Glomerular visceral epithelial cell (primary cell): ENCODE measurements around the gene KANK4.
"Not testable (repeated sequence)": the region's sequence is repeated elsewhere in the genome, so short reads cannot be mapped to it uniquely, and the experiment has no call there.

Source experiments
- DNase-seq: peaks from one replicate; pipeline ENCODE4 v3.0.0-alpha.2; 2016; ENCODE audit errors: extremely low spot score

KANK4 gene

DNA sequence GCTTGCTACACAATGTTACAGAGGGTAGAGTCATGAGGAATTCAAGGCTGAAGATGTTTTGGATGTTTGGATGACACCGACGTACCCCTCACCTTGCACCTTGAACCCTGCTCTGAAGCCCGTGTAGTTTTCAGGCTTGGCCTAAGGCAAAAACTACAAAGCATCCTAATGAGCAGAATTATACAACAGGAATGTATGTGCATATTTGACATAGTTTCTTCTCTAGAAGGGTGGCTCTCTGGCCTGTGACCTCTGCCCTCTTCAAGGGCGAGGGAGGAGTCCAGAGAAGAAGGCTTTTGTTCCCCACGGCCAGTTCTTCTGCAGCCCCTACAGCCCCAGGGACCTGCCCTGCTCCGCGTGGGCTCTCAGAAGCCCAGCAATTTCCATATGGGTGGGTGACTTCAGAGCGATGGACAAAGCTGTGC, 81.3 kb downstream of the KANK4 start:
- DNase-seq, result no peak

DNA sequence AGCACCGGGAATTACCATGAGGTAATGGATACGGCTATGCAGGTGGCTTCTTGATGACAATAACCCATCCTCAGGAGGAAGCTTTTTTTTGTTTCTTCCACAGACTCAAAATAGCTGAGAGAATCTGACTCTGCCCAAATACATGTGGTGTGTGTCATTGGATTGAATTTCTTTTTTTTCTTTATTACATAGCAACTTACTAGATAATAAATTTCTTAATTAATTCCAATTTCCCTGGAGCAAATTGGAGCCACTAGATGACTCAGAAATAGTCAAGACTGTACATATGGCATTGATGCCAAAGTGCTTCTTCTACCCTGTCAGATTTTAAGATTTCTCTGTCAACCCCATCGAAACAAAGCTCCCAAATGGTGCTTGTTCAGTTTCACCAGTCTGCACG, 81.9 kb downstream of the KANK4 start:
- DNase-seq, result no peak

DNA sequence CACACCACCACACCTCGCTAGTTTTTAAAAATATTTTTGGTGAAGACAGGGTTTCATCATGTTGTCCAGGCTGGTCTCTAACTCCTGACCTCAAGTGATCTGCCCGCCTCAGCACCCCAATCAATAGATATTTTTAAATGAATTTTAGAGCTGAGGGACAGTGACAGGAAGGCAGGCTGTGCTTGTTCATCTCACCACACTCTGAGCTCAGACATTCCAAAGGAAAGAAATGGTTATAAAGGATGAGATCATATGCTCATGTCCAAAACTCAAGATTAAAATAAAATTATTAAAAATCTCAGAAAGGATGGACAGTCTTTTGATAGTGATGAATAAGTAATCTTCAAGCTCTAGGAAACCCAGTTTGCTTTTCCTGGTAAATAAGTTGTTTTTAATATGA, 83.7 kb downstream of the KANK4 start:
- DNase-seq, result no peak

DNA sequence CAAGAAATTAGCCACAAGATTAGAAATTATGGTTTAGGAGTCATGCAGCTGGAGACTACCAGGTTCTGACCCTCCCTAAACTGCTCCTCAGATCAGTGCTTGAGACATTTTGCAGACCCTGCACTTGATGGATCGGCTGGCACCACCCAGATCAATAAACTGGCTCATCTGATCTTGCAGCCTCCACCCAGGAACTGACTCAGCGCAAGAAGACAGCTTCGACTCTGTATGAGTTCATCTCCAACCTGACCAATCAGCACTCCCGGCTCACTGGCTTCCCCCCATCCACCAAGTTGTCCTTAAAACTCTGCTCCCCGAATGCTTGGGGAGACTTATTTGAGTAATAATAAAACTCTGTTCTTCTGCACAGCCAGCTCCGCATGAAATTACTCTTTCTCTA, 84.5 kb downstream of the KANK4 start:
- DNase-seq, result no peak

DNA sequence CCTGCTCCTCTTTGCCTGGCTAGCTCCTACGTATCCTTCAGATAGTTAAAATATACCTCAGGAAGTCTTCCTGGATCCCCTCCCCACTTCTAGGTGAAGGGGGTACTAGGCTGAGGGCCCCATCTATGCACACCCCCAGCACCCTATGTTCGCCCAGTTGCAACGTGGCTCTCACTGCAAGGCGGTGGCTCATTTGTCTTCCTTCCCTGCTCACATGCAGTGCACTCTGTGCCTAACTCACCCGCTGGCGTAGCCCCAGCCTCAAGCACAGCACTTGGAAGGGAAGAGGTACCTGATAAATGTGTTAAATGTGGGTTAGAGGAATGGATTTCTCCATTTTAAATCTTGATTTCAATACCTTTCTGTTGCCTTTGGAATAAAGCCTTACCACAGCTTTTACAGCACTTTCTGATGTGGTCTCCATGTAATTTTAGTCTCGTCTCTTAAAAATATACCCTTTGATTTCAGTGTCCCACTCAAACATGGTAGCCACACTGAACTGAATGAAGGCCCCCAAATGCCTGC, 85.2 kb downstream of the KANK4 start:
- no peak for DNase-seq

DNA sequence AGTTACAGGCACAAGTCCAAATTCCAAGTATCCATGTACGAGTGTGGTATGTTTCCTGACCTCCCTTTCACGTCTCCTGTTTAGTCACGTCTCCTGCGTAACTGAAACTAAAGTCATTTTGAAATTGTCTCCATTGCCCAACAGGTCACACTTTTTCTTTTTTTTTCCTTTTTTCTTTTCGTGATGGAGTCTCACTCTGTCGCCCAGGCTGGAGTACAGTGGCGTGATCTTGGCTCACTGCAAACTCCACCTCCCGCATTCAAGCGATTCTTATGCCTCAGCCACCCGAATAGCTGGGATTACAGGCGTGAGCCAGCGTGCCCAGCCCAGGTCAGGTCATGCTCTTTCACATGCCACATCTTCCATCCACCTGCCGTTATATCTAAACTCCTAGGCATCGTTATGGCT, 86.4 kb downstream of the KANK4 start:
- no peak for DNase-seq

DNA sequence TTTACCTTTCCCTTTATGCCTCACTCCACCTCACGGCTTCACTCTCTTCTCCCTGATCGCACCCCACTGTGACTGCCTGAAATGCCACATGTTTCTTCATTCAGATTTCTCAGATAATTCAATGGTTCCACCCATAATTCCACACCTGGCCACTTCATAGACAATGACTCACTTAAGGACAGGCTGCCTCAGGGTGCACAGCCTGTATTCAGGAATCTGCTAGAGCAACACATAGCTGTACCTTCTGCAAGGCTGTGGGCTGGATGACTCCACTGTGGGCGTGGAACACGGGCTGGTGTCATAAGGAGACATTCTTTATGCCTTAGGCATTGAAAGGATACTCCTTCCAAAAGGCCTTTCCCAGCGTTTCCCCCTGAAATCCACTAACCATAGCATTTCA, 88.5 kb downstream of the KANK4 start:
- peak; percentile 63 for DNase-seq

DNA sequence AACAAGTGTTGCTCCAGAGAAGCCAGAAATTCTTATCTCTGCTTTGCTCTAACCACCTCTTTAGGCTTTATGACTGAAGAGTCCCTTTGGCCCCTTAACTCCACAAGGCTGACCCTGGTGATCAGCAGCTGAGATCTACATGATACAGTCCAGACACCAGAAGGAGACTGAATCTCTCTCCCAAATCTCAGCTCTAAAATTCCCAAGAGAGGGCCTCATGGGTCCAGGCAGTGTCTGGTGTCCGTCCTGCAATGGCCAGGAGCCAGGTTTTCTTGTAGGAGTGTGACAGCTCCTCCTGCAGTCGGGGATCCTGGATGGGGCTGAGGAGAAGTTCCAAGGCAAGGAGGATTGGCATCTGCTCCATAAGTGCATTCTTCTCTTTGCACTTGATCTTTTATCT, 89.3 kb downstream of the KANK4 start:
- DNase-seq, result no peak

DNA sequence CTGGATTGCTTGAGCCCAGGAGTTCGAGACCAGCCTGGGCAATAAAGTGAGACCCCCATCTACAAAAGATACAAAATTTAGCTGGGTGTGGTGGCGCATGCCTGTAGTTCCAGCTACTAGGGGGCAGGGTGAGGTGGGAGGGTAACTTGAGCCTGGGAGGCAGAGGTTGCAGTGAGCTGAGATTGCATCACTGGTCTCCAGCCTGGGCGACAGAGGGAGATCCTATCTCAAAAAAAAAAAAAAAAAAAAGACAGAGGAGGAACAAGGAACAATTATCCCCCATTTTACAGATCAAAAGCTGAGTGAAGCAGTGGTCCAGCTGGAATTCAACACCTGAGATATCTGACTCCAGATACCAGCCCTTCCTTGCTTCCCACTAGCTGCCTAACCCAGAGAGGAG, 89.8 kb downstream of the KANK4 start:
- no peak for DNase-seq

DNA sequence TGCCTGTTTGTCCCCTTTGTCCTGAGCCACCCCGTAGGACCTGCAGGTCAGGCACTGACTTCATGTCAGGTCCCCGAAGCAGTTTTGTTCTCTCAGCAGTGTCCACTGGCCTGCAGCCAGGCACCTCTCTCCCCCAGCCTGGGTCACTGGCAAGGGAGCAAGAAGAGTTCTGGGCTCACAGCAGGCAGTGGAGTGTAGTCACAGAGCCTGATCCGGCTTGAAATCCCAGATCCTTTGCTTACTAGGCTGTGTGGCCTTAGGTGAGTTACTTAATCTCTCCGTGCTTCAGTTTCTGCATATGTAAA, 90.4 kb downstream of the KANK4 start:
- no peak for DNase-seq

DNA sequence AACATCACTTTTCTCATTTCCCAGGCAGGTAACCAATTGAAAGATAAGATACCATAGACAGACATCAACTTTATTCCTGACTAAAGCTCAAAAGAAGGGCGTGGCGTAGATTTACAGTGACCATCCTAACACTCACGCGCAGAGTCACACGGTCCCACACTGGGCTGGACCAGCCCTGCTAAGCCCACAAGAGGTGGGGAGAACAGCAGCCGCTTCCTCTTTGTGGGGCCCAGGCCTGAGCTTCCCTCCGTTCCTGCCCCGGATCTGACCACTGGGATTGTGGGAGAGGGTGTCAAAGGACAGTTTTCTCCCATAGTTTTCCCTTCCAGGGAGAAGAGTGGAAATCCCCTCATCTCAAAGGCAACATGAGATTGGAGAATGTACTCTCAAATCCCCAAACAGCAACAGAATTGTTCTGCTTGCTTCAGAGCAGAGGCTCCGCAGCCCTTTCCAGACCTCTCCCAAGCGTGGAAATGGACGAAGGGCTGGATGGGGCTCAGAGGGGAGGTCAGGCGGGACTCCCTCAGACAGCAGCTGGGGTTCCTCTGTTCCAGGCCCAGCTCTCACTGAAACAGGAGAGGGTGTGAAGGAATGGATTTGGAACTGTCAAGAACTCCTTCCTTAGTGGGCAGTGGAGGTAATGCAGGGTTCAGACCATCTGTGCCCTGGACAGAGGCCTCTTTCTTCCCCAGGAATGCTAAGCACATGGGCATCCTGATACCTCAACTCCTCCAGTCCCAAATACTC, 90.9 kb downstream of the KANK4 start:
- no peak for DNase-seq

DNA sequence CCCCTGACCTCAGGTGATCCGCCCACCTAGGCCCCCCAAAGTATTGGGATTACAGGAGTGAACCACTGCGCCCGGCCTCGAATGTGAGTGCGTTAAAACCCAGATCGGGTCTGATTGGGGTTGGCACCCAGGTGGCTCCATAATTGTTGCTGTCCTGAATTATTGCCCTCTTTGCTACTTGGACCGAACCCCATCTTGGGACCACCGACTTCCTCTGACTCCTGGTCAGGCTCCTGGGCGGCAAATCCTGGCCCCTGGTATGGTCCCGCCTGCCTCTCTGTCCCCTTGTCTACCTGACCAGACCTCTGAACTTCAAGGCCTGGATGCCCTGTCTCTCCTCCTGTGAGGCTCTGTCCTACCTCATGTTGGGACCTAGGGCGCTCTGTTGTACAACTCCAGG, 91.7 kb downstream of the KANK4 start:
- no peak for DNase-seq

DNA sequence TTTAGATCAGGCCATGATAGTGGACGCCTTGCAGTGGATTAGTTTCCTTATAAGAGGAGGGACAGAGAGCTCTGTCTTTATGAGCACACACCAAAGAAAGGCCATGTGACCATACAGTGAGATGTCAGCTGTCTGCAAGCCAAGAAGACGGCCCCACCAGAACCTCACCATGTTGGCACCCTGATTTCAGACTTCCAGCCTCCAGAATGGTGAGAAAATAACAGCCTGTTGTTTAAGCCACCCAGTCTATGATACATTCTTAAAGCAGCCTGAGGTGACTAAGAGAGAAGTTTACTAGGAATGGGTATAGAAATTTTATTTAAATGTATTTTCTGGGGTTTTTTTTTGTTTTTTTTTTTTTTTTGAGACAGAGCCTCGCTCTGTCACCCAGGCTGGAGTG, 95.1 kb downstream of the KANK4 start:
- DNase-seq, result no peak

DNA sequence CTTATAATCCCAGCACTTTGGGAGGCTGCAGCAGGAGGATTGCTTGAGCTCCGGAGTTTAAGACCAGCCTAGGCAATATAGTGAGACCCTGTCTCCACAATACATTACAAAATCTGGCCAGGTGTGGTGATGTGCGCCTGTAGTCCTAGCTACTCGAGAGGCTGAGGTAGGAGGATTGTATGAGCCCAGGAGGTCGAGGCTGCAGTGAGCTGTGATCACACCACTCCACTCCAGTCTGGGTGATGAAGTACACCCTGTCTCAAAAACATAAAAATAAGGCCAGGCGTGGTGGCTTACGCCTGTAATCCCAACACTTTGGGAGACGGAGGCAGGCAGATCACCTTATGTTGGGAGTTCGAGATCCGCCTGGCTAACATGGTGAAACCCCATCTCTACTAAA, 96.9 kb downstream of the KANK4 start:
- DNase-seq, result no peak

DNA sequence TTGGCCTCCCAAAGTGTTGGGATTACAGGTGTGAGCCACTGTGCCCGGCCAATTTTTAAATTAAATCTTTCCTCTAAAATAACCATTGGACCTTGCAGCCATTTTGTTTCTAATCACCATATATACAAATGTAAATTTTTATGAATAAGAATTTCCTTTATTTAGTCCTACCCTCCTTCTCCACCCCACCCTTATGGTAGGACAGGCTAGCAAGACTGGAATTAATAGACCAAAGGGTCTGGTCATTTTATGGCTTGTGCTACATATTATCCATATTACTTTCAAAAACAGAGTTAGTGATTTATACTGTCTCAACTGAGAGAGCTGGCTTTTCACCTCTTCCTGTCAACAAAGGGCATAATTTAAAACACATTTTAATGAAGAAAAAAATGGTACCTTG, 98.1 kb downstream of the KANK4 start:
- DNase-seq, result no peak

DNA sequence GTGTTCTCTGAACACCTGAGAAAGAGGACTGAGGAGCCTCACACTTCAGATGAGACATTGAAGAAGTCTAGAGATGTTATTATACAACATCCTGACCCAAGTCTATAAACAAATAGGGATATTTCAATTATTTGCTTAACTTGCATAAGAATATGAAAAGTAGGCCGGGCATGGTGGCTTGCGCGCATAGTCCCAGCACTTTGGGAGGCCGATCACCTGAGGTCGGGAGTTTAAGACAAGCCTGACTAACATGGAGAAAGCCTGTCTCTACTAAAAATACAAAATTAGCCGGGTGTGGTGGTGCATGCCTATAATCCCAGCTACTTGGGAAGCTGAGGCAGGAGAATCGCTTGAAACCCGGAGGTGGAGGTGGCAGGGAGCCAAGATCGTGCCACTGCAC, 98.8 kb downstream of the KANK4 start:
- DNase-seq, result not testable (repeated sequence)

DNA sequence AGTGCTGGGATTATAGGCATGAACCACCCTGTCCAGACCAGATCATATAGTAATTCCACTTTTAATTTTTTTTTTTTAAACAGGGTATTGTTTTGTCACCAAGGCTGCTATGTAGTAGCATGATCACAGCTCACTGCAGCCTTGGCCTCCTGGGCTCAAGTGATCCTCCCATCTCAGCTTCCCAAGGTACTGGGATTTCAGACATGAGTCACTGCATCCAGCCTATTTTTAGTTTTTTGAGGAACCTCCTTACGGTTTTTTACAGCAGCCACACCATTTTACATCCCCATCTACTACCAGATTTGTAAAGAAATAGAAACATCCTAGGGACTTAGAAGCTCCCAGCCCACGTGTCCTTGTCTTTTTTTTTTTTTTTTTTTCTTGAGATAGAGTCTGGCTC, 100.6 kb downstream of the KANK4 start:
- DNase-seq, result no peak

DNA sequence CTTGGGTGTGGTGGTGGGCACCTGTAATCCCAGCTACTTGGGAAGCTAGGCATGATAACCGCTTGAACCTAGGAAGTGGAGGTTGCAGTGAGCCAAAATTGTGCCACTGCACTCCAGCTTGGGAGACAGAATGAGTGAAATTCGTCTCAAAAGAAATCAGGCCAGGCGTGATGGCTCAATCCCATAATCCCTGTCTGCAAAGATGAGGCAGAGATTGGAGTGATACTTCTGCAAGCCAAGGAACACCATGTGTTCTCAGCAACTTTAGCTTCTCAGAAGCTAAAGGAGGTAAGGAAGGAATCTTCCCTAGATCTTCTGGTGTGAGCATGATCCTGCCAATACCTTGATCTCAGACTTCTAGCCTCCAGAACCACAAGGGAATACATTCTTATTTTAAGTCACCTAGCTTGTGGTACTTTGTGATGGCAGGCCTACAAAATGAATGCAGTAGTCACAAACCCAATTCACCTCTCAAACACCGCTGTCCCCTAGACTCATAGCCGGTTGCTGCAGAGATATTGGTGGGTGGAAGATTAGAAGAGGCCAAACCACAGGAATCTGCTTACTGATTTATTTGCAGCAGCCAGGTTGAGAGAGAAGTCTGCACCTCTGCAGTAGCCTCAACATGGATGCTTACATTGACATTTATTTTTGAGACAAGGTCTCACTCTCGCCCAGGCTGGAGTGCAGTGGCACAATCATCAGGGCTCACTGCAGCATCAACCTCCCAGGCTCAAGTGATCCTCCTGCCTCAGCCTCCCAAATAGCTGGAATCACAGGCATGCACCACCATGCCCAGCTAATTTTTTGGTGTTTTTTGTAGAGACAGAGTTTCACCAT, 105.9 kb downstream of the KANK4 start:
- DNase-seq, result no peak

DNA sequence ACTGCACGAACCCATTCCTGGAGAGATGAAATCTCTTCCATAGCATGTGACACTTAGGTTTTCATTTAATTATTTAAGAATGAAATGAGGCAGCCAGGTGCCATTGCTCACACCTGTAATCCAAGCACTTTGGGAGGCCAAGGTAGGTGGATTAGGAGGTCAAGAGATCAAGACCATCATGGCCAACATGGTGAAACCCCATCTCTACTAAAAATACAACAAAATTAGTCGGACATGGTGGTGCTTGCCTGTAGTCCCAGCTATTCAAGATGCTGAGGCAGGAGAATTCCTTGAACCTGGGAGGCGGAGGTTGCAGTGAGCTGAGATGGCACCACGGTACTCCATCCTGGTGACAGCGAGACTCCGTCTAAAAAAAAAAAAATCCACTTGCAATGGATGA, 106.8 kb downstream of the KANK4 start:
- no peak for DNase-seq

DNA sequence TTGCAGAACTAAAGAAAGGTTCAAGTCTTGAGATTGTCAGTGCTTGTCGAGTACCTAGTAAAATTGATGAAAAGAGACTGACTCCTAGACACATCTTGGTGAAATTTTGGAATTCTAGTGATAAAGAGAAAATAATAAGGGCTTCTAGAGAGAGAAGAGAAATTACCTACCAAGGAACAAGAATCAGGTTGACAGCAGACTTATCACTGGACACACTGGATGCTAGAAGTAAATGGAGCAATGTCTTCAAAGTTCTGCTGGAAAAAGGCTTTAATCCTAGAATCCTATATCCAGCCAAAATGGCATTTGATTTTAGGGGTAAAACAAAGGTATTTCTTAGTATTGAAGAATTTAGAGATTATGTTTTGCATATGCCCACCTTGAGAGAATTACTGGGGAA, 108.3 kb downstream of the KANK4 start:
- DNase-seq, result no peak

DNA sequence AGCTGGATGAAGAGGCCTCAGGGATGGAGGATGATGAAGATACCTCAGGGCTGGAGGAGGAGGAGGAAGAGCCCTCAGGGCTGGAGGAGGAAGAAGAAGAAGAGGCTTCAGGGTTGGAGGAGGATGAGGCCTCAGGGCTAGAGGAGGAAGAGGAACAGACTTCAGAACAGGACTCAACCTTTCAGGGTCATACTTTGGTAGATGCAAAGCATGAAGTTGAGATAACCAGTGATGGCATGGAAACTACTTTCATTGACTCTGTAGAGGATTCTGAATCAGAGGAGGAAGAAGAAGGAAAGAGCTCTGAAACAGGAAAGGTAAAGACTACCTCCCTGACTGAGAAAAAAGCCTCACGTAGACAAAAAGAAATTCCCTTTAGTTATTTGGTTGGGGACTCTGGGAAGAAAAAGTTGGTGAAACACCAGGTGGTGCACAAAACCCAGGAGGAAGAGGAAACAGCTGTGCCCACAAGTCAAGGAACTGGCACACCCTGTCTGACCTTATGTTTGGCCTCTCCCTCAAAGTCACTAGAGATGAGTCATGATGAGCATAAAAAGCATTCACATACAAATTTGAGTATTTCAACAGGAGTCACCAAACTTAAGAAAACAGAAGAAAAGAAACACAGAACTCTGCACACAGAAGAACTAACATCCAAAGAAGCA, 109.2 kb downstream of the KANK4 start:
- no peak for DNase-seq

DNA sequence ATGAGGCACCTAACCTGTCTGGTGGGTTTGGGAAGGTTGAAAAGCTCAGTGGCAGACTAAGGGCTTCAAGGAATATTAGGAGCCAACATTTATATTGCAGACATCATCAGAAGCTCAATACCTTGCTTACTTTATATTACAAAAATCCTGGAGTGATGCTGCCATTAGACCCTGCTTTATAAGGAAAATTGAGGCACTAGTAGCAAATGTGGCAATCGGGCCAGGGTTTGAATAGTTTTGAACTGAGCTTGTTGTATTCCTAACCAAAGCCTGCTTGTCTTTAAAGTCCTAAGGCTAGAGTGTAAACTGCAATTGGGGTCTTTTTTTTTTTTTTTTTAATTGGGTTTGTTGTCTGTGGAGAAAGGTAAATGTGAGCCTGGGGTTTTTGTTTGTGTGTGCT, 110.3 kb downstream of the KANK4 start:
- no peak for DNase-seq

DNA sequence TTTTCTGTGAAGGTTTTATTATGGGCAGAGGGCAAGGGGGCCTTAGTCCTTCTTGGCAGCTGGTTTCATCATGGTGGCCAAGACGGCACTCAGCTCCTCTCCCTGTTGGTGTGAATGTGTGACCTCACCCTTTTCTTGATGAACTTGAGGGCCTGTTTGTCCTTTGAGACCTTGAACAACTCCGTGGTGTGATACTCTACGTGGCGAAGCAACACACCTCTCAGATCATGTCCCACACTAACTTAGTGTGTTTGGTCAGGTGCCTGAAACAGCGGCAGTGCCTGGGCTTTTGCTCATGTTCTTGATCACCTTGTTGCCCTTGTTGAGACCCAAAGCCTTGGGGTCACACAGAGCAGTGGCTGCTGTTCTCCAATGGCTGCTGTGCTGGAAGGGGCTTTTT, 111.1 kb downstream of the KANK4 start:
- DNase-seq, result no peak
